CMK (cell line): ENCODE data around the gene CNRIP1.

Experiments
- DNase-seq: peaks from one replicate; pipeline ENCODE4 v3.0.0-alpha.2; 2010; ENCODE audit warnings: low read depth

The CNRIP1 gene

DNA sequence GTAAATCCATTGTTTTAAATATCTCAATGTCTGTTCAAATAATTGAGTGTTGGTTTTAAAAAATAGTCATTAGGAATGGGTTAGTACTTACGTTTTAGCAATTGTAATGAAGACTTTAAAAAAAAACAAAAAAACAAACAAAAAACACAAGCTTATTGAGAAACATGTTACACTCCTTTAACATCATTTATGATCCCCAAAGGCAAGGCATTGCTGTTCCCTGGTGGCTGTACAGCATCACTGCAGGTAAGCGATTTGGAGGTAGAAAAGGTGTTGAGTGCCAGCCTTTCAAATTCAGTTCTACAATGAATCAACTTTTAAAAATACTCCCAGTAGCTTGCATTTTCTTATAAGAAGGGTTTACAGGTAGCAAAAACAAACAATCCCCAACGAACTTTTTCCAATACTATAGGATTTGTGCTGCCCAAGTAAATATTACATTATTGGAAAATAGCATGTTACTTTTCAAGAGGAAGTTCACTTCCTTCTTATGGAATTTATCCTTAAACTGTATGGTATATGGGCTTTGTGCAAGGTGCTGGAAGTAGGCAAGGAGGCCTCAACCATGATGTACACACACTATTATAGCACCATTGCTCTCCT lies 27.5 kb downstream of the CNRIP1 start:
- no peak for DNase-seq

DNA sequence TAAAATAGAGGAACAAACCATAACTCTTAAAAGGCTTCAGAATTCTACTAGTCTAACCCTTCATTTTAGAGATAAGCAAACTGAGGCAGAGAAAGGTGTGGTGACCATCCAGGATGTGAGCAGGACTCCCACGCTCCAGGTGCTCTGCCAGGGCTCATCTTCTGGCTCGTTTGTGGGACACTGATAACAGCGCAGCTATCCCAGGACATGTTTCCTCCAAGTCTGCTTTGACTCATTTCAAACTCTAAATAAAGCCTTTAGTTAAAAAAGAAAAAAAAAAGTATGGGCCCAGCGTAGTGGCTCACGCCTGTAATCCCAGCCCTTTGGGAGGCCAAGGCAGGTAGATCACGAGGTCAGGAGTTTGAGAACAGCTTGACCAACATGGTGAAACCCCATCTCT lies 28.4 kb downstream of the CNRIP1 start:
- DNase-seq: no peak

DNA sequence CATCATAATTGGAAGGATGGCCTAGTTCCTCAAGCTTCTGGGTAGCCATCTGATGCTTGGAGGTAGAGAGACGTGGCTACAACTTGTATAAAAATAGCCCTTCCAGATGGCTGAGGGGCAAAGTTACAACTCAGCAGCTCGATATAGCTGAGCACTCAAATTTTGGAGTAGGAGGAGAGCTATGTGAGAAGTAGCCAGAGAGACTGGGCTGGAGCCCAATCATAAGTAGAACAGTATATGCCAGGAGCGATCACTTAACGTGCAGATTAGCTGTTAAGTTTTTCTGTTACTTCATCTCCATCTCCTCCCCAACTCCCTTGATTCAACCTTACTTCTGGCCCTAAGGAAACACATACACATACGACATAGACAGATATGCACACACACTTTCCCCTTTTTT lies 28.8 kb downstream of the CNRIP1 start:
- no peak for DNase-seq

DNA sequence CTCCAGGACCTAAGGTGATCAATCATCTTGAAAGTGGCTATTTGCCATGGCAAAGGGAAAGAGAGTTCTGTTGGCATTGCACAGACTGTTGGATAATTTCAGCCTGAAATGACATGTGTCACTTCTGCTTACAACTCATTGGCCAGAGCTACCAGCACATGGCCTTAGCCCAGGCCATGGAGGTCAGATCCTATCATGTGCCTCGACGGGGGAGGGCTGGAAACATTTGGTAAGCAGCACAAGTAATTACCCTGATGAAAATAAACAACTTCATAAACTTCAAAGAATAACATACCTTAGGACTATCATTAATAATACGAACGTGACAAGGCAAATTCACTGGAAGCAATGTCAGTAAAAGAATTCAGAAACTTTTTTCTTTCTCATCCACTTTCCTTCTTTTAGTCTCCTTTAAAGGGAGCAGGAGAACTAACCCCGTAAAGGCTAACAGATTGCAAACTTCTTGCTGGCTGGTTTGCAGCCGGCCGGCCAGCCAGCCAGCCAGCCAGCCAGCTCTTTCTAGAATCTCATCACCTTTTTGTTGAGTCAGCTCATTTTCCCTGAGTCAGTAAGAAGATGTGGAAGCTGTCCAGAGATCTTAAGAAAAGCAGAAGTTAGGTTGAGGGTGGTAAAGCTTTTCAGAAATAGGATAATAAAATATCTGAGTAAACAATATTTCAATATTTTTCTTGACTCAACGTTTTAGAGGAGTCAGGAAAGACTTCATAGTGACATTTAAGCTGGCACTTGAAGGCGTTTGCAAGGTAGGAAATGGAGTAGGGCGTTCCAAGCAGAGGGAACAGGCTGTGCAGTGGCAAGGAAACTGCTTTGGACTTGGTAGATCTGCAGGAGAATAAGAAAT lies 31.9 kb downstream of the CNRIP1 start:
- DNase-seq: no peak

DNA sequence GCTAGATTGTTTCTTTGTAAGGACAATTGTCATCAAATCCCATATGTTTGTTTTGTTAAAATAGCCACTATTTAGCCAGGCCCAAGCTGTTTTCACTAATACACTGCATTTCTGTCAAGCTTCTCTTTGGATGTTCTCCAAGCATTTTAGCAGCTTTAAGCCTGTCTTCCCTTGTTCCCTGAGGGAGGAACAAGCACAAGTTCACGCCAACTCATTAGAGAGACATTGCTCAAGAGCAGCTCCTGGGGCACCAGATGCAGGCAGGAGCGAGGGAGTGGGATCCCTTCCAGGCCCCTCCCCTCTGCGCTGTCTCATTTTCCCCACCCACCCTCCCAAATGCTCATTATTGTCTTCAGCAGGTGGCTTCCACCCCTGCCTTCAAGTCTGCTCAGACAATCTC lies 34.9 kb downstream of the CNRIP1 start:
- DNase-seq: no peak

DNA sequence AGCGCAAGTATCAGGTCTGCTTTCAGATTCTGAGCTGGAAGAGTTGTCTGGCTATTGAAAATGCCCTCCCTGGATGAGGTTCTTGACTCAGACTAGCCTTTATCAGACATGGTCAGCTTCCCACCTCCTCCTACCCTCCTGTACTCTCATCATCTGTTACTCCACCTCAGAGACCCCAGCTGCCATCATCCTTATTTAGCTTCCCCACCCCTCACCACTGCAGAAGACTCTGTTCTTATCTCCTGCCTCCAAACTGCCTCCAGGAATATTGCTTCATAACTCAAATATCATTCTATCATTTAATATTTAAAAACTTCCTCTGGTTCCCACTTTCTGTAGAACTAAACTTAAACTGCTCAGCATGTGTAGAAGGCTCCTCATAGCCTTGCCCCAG lies 36.3 kb downstream of the CNRIP1 start:
- no peak for DNase-seq

DNA sequence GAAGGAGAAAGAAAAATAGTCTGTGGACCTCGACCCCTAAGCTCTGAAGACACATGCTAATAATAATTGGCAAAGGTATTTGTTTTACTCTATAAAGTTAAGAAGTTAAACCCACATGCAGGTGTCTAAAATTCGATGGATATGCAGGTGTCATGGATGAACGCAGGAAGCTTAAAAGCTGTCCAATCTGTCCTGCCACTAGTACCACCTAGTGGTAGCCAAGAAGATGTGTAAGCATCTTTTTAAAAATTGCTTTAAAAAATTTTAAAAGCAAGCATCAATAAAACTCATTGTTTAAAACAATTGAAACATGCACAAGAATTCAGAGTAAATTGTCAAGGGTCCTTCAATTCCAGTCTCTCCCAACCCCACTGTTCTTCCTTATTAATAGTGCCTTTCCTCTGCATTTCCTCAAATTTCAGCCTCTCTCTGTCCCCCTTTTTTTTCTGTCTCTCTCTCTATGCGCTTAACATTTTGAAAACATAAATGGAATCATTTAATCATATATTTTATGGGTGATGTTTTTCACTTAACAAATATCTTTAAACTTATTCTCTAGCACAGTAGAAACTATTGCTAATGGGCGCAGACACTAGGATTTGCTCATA lies 36.8 kb downstream of the CNRIP1 start:
- no peak for DNase-seq

DNA sequence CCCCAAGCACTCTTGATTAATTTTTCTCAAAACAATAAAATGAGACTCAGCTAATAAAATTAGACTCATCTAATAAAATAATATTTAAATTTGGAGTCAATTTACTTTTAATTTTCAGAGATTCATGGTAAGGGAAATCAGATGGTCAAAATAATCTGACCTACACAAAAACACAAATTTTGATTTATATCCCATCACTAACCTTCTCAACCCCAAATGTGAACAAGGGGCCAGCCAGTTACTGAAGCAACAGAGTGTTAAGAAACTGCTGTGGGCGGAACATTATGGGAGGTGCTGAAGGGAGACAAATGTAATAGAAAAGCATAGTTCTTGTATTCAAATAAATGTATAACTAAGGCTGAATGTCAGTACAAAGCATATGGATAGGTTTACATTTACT lies 39.0 kb downstream of the CNRIP1 start:
- DNase-seq: no peak

DNA sequence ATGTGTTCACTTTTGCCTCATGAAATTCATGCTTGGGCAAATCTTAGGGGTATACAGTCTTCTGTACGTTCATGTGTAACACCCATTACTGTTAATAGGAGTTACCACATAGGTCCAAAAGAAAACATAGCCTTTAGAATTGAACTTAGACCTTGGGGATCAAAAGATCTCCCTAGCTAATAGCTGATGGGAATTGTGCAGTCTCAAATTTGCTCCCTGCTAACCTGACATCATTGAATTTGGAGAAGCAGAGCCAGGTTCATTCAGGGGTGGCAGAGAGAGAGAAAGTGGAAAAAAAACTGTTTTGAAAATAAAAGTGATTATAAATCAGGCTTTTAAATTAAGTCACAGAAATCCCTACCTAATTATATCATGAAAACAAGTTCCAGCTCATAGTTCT lies 39.4 kb downstream of the CNRIP1 start:
- no peak for DNase-seq

DNA sequence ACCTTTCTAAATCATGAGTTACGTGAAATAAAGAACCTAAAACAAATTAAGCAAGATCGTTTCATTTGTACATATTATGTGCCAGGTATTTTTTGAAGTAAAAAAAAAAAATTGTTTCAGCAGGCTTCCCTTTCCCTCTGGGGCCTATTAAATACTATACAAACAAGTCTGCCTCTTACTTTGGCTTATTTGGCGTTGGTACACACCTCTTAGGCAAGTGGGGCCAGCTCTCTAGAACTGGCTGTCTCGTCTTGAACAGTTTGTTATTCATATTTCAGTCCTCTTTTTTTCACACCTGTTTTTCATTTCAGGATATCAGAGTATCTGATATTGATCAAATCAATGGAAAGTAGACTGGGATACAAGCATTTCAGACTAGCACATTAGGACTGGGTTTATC lies 40.1 kb downstream of the CNRIP1 start:
- no peak for DNase-seq

DNA sequence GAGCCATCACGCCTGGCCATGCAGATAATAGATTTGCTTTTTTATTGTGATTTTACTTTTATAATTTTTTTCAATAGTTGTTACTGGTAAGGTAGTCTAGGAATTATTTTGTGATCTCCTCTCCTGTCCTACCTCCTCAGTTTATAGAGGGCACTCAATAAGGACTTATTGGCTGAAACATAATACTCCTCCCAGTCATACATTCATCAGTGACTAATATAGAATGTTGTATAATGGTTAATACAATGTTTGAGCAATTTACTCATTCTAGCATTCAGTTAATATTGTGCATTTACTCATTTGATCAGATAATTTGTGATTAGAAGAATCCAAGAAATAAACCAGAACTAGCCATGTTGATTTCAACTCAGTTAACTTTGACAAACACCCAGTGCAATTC lies 41.6 kb downstream of the CNRIP1 start:
- no peak for DNase-seq

DNA sequence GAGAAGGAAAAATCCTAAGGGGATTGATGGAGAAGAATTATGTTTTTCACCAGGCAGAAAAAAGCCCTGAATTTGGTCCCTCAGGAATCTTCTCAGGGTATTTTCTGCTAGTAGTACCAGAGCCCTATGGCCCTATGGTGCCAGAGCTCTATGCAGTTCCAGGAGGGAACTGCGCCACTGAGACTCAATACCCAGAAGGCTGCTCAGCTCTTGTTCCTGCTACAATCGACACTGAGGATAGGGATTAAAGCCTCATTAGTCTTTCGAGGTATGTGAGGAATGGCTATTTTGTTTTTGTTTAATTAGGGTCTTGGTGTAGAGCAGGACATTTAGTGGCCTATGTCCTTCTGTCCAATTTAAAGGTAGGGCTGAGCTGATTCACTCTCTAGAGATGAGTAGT lies 45.7 kb downstream of the CNRIP1 start:
- DNase-seq: no peak

DNA sequence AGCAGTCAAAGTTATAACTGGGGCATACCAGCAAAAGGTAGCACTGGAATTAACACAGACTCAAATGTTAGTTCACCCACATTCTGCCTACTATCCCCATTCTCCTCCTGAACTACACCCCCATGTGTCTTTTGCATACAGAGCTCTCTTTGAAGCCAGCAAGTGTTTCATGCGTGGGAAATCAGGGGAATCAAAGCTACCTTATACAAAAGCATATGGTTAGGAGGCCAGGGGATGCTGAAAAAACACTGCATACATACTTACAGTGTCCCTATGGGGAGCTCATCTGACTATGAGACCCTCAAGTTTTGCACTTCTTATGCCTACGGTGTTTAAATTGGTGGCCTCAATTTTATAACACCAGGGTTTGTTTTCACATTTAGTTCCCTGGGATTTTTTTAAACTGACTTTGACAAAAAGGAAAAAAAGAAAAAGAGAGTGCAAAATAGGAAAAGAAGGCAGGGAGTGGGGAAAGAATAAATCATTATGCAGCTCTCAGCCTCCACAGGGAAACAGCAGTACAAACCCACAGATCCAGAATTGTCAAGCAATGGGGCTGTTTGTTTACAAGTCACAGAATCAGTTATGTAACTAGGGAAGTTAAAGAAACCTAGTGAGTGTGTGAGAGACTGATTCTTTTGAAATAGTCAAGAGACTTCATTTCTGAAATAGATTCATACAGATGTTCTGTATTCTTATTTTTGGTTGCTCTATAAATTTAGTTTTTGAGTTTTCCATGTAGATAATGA lies 47.3 kb downstream of the CNRIP1 start:
- DNase-seq: no peak

DNA sequence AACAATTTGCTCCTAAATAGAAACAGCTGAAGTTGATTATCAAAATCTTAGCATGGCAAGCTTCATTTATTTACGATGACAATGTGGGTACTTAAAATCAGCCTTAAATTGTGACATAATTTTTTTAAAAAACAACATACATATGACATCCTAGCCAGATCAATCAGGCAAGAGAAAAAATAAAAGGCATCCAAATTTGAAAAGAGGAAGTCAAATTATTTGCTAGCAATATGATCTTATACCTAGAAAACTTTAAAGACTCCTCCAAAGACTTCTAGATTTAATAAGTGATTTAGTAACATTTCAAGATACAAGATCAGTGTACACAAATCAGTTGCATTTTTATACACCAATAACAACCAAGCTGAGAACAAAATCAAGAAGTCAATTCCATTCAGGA lies 53.1 kb downstream of the CNRIP1 start:
- DNase-seq: no peak

DNA sequence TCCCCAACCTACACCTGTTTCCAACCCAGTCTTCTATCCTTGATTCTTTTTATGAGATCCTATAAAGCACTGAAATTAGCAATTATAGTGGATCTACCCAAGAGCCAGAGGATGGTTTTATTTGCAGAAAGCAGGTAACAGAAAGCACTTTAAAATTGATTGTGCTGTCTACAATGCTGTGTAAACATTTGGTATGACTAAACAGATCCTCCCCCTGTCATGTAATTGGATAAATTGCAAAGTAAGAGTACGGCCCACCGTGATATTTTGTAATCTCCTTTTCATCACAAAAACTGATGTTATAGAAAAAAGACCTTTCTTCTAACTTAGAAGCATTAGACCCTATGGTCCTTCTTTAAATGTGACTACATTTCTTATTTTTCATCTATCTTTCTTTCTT lies 56.1 kb downstream of the CNRIP1 start:
- DNase-seq: no peak

DNA sequence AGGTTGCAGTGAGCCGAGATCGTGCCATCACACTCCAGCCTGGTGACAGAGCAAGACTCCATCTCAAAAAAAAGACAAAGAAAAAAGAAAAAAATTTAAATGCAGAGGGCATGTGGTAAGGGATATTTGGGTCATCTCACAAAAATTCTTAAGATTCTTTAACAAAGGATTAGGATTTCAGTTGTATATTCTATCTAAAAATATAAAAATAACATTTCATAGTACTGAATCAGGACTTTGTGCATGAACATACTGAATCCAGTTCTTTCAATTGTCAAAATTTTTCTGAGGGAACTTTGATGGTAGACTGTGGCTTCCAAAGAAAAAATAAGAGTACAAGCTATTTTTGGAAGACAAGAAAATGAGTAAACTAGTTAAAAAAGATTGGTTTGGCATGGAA lies 60.9 kb downstream of the CNRIP1 start:
- DNase-seq: no peak

DNA sequence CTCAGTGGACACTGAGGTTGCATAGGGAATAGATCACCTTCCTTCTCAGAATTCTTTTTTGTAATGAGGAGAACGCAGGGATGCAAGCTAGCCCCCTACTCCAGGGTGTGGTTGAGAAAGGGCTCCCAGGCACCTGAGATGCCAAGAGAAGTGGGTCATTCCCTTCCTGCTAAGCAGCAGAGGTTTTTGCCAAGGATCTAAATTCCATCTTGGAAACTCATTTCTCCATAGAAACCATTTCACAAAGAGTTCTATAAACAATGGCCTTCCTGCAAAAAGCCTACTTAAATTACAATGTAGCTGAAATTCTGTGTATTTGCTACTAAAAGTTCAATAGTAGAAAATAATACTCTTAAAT lies 63.7 kb downstream of the CNRIP1 start:
- no peak for DNase-seq

DNA sequence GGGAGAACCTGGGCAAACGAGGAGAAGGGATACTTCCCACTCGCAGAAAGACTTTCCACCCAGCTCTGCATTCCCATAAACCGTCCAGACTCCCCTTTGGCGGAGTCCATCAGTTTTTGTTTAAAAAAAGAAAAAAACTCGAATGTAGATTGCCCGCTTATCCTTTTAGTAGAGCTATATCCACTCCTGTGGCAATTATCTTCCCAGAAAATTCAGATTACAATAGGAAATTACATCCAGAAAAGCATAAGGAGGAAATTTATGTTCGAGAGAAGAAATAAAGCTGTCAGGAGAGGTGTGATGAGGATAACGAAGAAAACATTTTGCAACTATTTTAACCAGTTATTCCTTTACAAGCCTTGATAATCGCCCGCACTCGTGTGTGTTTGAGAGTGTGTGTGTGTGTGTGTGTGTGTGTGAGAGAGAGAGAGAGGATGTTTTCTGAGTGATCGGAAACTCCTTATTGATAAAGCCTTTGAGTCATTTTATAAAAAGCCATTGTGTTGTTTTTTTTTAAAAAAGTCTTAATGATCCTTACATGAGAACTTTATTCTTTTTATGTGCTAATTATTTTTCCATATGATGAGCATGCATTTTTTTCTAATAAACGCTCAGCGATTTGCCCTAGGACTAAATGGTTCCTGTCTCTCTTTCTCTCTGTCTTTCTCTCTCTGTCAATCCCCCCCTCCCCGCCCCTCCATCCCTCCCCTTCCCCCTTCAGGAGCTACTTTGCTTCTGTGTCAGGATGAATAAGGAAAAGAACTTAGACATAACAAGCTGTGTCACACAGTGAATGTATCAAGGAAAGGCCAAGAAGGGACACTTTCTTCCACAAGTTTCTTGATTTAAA lies 66.3 kb downstream of the CNRIP1 start:
- no peak for DNase-seq

DNA sequence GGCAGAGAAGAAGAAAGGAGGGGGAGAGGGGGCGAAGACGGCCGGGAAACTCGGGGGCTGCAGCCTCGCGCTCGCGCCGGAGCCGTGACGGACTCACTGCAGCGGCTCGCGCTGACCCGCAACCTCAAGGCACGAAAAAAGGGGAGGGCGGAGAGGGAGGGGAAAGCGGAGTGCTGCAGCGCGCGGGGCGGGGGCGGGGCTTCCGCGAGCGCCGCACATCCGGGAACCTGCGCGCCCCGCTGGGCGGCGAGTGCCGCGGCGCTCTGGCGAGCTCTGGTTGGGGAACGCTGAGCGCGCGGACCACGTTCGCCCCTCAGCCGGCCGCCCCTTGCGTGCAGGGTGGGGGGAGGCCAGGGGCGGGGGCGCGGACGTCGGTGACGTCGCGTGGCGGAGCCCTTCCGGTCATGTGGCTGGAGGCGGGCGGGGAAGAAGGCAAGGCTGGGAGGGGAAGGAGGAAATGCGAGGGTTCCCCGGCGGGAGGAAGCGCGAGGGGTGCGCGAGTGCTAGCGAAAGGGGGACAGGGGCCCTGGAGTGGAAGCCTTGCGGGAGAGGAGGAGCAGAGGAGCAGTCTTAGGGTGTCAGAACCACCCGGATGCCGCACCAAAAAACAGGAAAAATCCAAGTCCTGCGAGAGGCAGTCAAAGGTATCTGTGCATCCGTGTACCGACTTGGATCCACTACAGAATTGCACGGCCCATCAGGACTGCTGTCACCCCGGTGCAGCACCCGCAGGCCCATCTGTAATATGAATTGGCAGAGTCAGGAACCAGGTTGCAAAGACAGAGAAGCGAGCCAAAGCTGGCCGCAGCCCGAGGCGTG lies 67.1 kb downstream of the CNRIP1 start, which contains the start of gene PPP3R1:
Gene PPP3R1 (minus strand): TSS at position 133 of the 819 bp plus-strand sequence. CDS start 405 bp downstream, outside the sequence.
- DNase-seq: peak; percentile 87

DNA sequence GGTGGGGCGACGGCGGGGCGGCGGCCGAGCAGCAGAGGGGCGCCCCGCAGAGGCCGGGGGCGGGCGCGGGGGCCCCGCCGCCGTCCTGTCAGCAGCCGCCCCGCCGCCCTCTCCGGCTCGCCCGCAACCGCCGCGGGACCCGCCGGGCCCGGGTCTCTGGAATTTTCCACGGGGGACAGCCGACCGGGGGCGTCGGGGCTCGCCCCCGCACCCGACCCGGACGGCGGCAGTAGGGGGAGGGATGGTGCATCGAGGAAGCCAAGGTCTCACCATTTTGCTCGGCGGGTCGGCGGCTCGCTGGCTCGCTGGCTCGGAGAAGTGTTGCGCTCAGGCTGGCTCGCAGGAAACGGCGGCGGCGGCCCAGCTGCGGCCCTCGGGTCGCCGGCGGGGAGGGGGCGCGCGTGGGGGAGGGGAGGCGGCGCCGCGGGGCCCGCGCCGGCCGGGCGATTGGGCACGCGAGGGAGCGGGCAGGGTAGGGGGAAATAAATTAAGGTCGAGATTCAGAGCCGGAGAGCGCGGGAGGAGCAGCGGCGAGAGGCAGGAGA lies 67.8 kb downstream of the CNRIP1 start:
- DNase-seq: no peak
